Activated B cell treated with CpG ODN at 0.5 μM for 24 hours (primary cell): ENCODE data around the gene IPCEF1. TPM values are rescaled to one million over a fixed set of nuclear protein-coding genes. Genes with fewer than 3 reads are reported as not detected.
A peak's percentile ranks its signal among the peaks of the same experiment; 100 is the strongest.

ENCODE experiments used
- ATAC-seq: fragments of 200-7000 bp; cut with Tn5 transposase; one replicate; pipeline ENCODE4 v1.10.0; 2021; ENCODE audit warnings: low read depth, mild to moderate bottlenecking, moderate library complexity
- CTCF ChIA-PET: fragments of 350-600 bp; sonication (Branson Sonifier 250); formaldehyde crosslinking; loops from one replicate; lab custom pipeline; 2021; ENCODE audit warnings: antibody characterized with exemption; lab: Charles Lee
- POLR2A ChIA-PET: fragments of 350-600 bp; sonication (Branson Sonifier 250); formaldehyde crosslinking; loops from one replicate; lab custom pipeline; 2021; ENCODE audit warnings: antibody characterized with exemption; lab: Charles Lee
- DNase-seq: peaks from one replicate; pipeline ENCODE4 v3.0.0; 2022
- H3K27ac Mint-ChIP-seq: one replicate; pipeline ENCODE4 v1.8.0; 2020; ENCODE audit warnings: mixed read lengths
- H3K27me3 Mint-ChIP-seq: one replicate; pipeline ENCODE4 v1.8.0; 2021; ENCODE audit warnings: mixed read lengths
- H3K36me3 Mint-ChIP-seq: one replicate; pipeline ENCODE4 v1.8.0; 2021; ENCODE audit warnings: low read depth, mixed read lengths
- H3K4me1 Mint-ChIP-seq: one replicate; pipeline ENCODE4 v1.8.0; 2021; ENCODE audit warnings: mixed read lengths
- H3K4me3 Mint-ChIP-seq: one replicate; pipeline ENCODE4 v1.8.0; 2020; ENCODE audit warnings: mild to moderate bottlenecking, mixed read lengths
- H3K9me3 Mint-ChIP-seq: one replicate; pipeline ENCODE4 v1.8.0; 2020; ENCODE audit warnings: mixed read lengths
- intact Hi-C: fragments of 100-400 bp; cut with micrococcal nuclease; formaldehyde crosslinking; loops from one replicate; pipeline ENCODE4 v1.15.1; 2024
- total RNA-seq: library from RNA; stranded (reverse); gene quantifications from 2 replicates; pipeline ENCODE4 v1.2.3, GENCODE V29; 2022
- TF ChIP-seq, protein P1 (sequence below): fragments of 200-600 bp; IDR thresholded peaks from one replicate; pipeline ENCODE4 v1.8.0; 2022; ENCODE audit warnings: antibody characterized with exemption, mild to moderate bottlenecking

The IPCEF1 gene
- total RNA-seq, 1 donor from 2014 or later, result 2.1 TPM

DNA sequence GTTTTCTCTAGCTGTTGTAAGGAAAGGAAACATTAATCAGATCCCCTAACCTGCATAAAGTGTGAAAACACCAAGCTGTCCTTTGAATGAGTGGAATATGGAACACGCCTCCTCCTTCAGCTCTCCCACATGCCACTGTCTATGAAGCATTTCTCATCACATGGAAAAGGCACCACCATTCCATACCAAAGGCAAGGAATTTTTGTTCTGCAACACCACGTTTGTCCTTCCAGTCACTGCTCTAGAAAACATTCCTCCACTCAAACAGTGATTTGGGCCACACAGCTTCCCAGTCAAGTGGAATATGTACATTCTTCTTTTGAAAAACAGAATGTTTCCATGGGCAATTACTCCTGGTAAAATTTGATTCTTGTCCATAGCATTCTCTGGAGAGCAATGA lies 197.5 kb downstream of the IPCEF1 start:
- intact Hi-C loops, result loop anchor here (5.0 kb wide), 1 partner anchor 1013 kb away; no protein-coding TSS in a partner anchor
- H3K4me1 Mint-ChIP-seq, result peaks cover 23% of the 10 kb centered on the region

DNA sequence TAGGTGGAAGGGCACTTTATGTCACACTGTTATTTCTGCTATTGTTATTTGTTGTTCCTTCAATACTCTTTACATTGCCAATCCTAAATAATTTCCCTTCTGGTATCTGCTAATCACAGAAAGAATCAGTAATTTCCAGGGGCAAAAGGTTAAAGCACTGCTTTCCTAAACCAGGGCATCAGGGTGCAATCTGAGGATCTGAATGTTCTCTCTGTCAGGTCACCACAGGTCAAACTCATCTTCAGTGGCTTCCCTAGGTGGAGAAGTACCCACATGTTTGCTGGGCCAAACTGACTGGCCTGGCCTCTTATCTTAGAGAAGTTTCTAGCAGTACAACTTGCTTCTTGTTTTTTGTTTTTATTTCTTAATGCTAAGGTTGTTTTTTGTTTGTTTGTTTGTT lies 198.9 kb downstream of the IPCEF1 start:
- ATAC-seq (no peak), DNase-seq (no peak)
- H3K27ac Mint-ChIP-seq, result no peak overlapping the region
- TF ChIP-seq, protein P1, sequence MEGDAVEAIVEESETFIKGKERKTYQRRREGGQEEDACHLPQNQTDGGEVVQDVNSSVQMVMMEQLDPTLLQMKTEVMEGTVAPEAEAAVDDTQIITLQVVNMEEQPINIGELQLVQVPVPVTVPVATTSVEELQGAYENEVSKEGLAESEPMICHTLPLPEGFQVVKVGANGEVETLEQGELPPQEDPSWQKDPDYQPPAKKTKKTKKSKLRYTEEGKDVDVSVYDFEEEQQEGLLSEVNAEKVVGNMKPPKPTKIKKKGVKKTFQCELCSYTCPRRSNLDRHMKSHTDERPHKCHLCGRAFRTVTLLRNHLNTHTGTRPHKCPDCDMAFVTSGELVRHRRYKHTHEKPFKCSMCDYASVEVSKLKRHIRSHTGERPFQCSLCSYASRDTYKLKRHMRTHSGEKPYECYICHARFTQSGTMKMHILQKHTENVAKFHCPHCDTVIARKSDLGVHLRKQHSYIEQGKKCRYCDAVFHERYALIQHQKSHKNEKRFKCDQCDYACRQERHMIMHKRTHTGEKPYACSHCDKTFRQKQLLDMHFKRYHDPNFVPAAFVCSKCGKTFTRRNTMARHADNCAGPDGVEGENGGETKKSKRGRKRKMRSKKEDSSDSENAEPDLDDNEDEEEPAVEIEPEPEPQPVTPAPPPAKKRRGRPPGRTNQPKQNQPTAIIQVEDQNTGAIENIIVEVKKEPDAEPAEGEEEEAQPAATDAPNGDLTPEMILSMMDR, result no peak
- H3K27me3 Mint-ChIP-seq, result no peaks in the 10 kb centered on the region
- no peaks in the 10 kb centered on the region for H3K36me3 Mint-ChIP-seq
- intact Hi-C loops, result loop anchor here (5.0 kb wide), 1 partner anchor 1015 kb away; no protein-coding TSS in a partner anchor
- no peak overlapping the region for H3K4me3 Mint-ChIP-seq
- peaks cover 23% of the 10 kb centered on the region for H3K4me1 Mint-ChIP-seq
- CTCF ChIA-PET, result interaction anchor here (0.8 to 3.3 kb wide), 4 partner anchors 118 to 213 kb away, joined by 3 to 15 read pairs (median 5); no protein-coding TSS in a partner anchor
- H3K9me3 Mint-ChIP-seq, result no peaks in the 10 kb centered on the region
- POLR2A ChIA-PET, result interaction anchor here (0.7 to 0.8 kb wide), 2 partner anchors 172 to 213 kb away, joined by 3 read pairs; no protein-coding TSS in a partner anchor

More for the DNA sequence above, 197.5 kb downstream of the IPCEF1 start:
- no peak for ATAC-seq
- CTCF ChIA-PET, result interaction anchor here (1.6 to 3.3 kb wide), 2 partner anchors 118 to 212 kb away, joined by 5 to 15 read pairs; no protein-coding TSS in a partner anchor
- no peak overlapping the region for H3K27ac Mint-ChIP-seq
- TF ChIP-seq, protein P1, result no peak
- no peak for DNase-seq
- POLR2A ChIA-PET, result no interaction called here
- H3K4me3 Mint-ChIP-seq, result no peak overlapping the region
- H3K9me3 Mint-ChIP-seq, result no peaks in the 10 kb centered on the region
- H3K27me3 Mint-ChIP-seq, result no peaks in the 10 kb centered on the region
- H3K36me3 Mint-ChIP-seq, result no peaks in the 10 kb centered on the region

DNA sequence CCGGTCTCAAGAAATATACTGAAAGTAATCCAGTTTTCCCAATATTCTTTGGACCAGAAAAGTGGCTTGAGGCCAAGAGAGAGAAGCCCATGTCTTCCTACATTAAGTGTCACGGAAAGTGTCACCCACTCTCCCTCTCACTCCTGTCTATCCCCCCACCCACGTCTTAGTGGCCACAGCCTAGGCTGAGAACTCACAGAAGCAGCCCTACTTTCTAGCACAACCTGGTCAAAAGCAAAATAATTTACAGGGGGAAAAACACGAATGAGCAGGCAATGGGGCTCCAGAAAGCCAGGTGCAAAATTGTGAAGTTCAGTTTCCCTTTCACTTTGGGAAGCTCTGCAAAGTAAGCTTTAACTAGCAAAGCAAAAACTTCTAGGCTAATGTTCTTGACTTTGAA lies 199.5 kb downstream of the IPCEF1 start:
- TF ChIP-seq, protein P1, result no peak
- DNase-seq, result no peak
- Mint-ChIP-seq H3K9me3 (no peaks in the 10 kb centered on the region), H3K36me3 (no peaks in the 10 kb centered on the region), H3K27ac (peak overlapping the region; percentile 60), H3K27me3 (no peaks in the 10 kb centered on the region), H3K4me1 (peaks cover 23% of the 10 kb centered on the region), H3K4me3 (peak overlapping the region; percentile 64)
- ChIA-PET POLR2A (interaction anchor here (0.7 to 0.8 kb wide), 2 partner anchors 172 to 213 kb away, joined by 3 read pairs; no protein-coding TSS in a partner anchor), CTCF (interaction anchor here (1.7 to 3.3 kb wide), 3 partner anchors 118 to 213 kb away, joined by 4 to 15 read pairs (median 6); no protein-coding TSS in a partner anchor)
- intact Hi-C loops, result loop anchor here (5.0 kb wide), 1 partner anchor 1015 kb away; no protein-coding TSS in a partner anchor
- peak; percentile 31 for ATAC-seq

DNA sequence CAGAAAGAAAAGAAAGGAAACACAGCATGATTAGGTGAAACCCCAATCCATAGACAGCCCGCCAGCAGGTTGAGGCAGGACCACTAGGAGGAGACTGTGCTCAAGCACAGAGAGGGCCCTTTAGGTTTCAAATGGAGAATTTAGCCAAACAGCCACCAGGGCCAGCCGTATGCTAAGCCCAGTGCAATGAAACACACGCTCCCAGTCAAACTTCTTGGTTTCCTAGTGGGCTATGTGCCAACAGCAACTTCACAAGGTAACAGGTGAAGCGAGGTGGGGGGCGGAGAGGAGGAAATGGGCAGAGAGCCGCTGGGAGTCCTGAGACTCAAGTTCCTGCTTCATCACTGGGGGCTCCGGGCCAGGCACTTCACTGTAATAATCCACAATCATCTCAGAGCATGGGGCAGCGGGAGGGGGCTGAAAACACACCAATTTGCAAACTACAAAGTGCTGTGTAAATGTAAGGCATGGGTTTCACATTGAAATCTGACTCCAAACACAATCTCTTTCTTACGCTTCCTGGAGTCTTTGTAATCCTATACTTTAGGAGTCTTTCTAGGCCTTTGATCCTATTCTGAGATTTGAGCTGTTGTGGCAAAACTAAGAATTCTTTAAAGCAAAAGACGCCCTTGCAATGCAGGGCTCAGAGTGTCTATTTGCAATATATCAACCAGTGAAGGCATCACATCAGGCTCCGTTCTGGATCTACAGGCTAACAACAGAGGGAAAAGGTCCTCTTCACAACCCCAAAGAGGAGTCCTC lies 200.3 kb downstream of the IPCEF1 start:
- DNase-seq, result no peak
- no peaks in the 10 kb centered on the region for H3K27me3 Mint-ChIP-seq
- H3K9me3 Mint-ChIP-seq, result no peaks in the 10 kb centered on the region
- H3K36me3 Mint-ChIP-seq, result no peaks in the 10 kb centered on the region
- peak; percentile 77 for ATAC-seq
- TF ChIP-seq, protein P1, result no peak
- CTCF ChIA-PET, result interaction anchor here (1.7 to 3.6 kb wide), 5 partner anchors 119 to 214 kb away, joined by 4 to 21 read pairs (median 15); no protein-coding TSS in a partner anchor
- peak overlapping the region; percentile 41 for H3K4me3 Mint-ChIP-seq
- H3K27ac Mint-ChIP-seq, result peak overlapping the region; percentile 18
- intact Hi-C loops, result loop anchor here (5.0 kb wide), 1 partner anchor 1016 kb away; no protein-coding TSS in a partner anchor
- peaks cover 23% of the 10 kb centered on the region for H3K4me1 Mint-ChIP-seq
- POLR2A ChIA-PET, result no interaction called here
